G401.6 (cell line): ENCODE data around the gene DOLPP1.
A peak's percentile ranks its signal among the peaks of the same experiment; 100 is the strongest.
"Not testable (repeated sequence)": the region's sequence is repeated elsewhere in the genome, so short reads cannot be mapped to it uniquely, and the experiment has no call there.

Source experiments
- FAIRE-seq: peaks from 2 replicates; lab custom pipeline; 2012; peaks lifted over from hg19 to GRCh38; lab: Jason Lieb, UNC

The DOLPP1 gene, protein sequence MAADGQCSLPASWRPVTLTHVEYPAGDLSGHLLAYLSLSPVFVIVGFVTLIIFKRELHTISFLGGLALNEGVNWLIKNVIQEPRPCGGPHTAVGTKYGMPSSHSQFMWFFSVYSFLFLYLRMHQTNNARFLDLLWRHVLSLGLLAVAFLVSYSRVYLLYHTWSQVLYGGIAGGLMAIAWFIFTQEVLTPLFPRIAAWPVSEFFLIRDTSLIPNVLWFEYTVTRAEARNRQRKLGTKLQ

DNA sequence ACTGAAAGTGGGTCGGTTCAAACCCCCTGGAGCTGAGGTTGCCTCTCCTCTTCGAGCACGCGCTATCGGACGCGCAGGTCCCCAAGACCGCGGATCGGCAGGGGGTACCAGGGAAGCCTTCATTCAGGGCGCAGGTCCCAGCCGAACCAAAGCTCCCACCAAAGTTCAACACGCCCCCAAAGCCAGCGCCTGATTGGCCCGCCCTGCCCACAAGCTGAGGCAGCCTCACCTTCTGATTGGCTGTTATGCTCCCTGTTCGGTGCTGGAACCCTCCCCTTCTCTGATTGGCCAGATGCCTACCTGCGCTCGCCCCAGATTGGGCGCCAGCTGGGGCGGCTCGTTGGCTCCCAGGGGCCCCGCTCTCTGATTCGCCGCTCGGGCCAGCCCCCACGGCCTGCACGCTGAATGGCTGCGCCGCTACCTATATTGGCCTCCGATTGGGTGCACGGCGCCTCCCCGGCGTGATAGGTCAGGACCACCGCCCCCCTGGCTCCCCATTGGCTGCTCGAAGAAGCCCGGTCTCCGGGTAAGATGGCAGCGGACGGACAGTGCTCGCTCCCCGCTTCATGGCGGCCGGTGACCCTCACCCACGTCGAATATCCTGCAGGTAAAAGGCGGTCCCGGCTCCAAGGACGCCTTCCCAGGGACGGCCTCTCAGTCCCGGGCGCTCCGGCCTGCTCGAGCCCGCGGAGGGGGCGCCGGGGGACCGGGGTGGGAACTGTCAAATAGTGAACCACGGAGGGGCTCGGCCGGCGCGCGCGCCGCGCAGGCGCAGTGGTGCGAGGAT, at the start of gene DOLPP1:
DOLPP1 (plus strand) TSS at position 511 of the 787 bp plus-strand sequence; CDS start at position 532, 21 bp downstream.
- FAIRE-seq, result peak; percentile 97

DNA sequence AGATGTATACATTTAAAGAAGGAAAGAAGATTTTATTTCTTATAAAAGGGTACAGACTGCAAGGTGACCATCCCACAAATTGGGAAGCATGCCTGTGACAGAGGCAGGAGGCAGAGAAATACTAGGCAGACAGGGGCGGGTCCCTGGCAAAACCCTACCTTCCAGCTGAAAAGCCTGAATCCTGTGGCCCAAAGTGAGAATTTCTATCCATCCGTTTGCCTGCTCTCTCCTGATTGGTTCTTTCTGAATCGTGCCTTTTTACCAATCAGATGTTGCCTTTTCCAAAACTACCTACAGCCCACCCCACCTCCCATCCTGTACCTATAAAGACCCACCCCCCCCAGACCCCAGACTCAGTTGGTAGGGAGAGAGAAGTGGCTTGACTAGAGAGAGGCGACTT, 49.4 kb upstream of the DOLPP1 start:
- no peak for FAIRE-seq

DNA sequence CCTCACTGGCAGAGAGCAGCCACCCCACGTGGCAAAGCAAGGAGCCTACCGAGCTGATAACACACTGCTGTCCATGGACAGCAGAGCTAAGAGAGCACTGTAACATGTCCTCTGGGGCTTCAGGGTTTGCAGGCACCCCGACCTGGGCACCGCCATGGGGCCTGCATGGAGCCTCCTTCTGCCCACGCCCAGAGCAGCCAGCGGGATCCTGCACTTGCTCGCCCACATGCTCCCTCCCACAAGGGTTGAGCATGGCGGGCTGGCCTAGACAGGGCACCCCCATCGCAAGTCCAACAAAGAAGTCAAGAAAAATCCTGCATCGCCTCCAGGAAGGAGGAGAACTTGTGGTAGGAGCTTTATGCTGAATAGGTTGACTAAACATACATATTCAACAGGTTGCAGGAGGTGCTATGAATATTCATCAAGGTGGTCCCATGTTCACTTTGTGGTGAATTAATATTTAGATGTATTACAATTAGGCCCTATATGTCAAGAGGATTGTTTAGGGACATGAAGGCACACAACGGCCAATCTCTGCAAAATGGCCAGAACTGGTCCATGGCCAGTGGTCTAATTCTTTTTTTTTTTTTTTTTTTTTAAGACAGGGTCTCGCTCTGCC, 48.3 kb upstream of the DOLPP1 start:
- no peak for FAIRE-seq

DNA sequence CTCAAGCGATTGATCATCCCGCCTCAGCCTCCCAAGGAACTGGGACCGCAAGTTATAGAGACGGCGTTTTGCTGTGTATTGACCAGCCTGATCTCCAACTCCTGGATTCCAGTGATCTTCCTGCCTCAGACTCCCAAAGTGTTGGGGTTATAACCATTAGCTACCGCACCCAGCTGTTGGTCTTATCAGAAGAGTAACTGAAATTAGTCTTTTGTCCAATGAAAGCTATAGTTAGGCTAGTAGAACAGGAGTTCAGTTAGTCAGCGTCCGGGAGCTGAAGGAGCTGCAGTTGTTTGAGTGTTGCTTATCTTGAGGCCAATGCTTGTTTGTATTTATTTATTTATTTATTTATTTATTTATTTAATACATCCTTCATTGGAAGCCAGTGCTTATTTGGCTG, 47.7 kb upstream of the DOLPP1 start:
- FAIRE-seq, result no peak

DNA sequence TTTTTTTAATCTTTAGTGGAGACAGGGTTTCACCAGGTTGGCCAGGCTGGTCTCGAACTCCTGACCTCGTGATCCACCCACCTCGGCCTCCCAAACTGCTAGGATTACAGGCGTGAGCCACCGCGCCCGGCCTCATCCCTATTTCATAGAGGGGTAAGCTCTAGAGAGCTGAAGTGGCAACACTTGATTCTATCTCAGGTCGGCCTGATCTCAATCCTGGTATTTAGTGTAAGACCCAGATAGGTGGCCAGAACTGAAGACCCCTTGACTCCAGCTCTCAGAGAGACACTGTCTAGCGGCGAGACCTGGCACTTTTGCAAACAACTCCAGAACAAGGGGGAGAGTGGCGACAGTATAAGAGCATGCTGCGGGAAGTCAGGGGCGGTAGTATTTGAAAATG, 45.1 kb upstream of the DOLPP1 start:
- FAIRE-seq, result not testable (repeated sequence)

DNA sequence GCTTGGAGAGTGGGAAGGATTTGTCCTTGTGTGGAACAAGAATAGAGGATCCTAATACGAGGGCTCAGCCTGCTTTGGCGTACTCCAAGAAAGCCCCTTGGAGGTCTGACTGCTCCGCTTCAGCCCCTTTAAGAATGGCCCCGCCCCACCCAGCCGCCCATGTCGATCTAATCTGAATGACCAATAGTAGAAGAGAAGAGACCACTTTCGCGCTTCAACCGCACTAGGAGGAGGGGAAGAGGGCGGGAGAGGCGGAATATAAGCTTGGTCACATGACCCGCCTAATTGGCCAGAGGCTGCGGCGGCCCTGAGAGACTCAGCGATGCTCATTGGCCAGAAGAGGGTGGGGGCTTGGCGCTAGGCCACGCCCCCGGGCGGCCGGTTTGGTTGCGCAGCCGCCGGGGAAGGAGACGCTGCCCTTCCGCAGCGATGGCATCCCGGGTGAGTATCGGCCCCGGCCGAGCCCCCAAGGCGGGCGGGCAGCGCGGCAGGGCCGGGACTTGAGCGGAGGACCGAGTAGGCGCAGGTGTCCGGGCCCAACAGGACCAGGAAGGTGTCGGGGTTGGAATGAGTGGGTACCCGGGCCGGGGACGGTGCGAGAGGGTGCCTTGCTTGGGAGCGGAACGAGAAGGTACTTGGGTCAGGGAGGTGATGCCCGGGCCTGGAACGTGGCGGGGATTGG, 44.5 kb upstream of the DOLPP1 start, which contains the start of gene MIGA2:
MIGA2 (plus strand) TSS at position 386 of the 682 bp plus-strand sequence. CDS start 3,969 bp downstream, outside the sequence.
- peak; percentile 98 for FAIRE-seq

DNA sequence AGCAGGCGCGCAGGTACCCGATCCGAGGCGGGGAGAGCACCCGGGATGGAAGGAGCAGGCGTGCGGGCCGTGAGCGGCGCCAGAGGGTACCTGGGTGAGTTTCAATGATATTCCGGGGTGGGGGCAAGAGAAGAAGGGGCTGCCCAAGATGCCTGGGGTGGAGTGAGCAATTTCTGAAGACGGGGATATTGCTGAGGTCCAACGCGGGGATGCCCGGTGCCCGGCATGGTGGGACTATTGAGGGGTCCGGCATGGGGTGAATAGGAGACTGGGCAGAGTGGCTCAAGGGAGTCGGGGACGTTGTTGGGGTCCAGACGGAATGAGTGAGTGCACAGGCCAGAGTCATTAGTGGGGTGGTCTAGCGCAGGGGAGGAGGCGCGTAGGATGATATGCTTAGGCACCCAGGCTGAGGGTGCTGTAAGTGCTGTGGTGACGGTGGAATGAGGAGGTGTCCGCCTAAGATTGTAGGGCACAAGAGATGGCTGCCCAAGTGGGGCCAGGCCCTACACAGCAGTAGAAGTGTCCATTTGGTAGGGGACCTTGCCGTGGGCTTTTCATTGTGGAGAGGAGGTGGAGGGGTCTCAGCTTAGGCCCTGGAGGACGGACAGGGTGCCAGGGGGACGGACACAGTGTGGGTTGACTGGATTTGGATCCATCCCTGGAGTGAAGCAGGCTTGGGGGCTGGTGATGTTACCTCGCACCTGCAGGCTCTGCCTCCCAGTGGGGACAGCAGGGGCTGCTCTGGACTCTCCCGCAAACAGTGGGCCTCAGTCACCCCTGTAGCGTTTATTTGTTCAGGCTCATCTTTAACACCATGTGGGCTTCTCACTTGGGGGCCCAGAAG, 43.8 kb upstream of the DOLPP1 start:
- no peak for FAIRE-seq

DNA sequence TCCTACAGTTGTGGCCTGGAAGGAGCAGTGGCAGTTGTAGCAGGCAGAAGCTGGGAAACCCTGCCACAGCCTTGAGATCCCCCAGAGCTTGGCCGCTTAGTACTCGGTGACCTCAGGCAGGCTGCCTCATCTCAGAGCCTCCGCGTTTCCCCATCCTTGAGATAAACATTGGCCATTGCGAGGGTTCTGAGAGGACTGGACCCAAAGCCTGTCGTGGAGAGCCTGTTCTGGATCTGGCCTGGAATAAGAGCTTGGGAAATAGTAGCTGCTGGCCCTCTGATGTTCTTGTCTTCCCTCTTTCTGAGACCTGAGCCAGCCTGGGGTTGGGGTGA, 43.2 kb upstream of the DOLPP1 start:
- FAIRE-seq, result no peak

DNA sequence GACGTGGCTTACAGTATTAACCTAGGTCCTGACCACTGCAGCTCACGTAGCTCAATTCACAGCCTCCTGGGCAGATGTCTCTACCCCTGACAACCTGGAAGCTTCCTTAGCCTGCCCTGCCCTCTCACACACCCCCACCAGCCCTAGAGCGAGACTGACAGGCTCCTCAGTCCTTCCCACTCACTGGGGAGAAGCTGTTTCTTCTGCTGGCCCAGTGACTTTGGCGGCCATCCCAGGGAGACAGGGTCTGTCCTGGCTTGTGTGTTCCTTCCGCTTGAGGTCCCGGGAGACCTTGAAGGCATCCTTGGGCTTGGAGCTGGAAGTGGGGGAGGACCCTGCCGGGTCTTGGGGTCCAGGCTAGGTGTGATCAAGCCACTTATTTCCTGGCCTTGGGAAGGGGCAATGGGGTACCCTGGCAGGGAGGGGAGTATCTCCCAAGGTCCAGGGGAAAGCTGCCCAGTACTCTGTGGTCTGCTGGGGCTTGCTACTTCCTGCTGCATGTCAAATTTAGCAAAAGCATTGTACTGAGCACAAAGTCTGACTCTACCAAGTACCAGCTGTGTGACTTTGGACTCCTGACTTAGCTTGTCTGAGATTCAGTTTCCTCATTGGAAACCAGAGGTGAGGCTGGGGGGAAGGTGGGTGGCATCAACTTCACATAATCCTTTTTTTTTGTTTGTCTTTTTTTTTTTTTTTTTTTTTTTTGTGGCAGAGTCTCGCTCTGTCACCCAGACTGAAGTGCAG, 42.6 kb upstream of the DOLPP1 start:
- no peak for FAIRE-seq

DNA sequence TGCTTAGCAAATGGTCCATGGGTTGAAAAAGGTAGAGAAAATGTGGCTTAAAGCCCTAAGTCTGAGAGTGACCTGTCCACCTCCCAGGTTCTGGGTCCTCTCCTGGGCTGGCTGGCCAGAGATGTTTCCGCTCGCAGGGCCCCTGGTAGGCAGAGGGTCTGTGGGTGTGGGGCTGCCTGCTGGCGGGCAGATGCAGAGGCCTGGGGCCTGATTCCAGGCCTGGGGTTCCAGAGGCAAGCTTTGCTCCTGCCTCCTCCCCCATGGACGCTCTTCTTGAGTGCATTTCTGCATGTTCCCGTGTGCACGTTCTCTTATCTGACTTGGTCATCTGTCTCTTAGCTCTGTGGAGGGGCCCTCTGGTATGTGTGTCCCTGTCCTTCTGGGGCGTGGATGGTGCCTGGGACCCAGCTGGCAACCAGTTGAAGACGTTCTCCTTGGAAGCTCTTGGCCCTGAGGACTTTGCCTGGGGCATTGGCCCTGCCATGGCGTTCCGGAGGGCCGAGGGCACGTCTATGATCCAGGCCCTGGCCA, 40.7 kb upstream of the DOLPP1 start:
- FAIRE-seq, result no peak

DNA sequence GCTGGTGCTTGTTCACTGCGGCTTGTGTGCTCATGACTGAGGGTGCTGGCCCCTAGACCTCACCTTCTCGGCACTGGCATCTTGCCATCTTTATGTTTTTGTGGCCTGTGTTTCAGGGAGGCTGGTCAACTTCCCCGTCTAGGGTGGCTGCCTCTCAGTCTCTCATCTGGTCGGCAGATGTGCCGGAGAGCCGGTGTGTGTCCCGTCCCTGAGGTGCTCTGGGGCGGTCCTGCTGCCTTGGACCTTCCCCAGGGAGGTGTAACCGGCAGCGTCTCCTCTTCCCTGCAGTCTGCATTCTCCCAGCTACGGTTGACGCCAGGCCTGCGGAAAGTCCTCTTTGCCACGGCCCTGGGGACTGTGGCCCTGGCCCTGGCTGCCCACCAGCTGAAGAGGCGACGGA, 38.9 kb upstream of the DOLPP1 start:
- FAIRE-seq, result no peak

DNA sequence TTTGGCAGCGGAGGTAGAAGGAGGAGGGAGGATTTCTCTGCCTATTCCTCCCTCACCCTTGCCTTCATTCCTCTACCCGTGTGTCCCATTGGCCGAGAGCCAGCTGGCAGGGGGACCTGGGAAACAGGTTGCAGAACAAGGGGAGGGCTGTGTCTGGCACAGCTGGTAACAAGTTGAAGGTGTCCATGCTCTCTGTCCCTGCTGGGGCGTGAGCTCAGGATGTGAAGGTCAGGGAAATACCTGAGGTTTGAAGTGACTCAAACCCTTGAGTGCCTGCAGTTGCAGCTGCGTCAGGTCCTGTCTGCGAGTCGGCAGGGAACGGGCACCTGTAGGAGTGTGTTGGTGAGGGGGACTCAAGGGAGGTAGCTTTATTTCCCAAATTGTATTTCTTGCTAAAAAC, 28.3 kb upstream of the DOLPP1 start:
- no peak for FAIRE-seq

DNA sequence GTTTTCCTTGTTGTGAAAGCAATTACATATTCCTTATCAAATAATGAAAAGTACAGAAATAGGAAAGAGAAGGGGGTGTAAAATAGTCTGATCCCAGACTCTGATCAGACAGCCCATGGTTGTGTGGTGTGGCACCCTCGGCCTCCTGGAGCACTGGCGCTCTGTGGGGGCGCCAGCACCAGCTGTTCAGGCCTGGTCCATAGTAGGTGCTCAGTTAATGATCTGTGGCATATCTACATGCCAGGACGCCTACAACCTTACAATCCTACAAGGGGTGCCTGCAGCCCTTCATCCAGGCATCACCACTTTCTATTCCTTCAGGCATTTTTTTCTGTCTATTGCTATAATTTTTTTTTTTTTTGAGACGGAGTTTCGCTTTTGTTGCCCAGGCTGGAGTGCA, 27.9 kb upstream of the DOLPP1 start:
- FAIRE-seq, result no peak

DNA sequence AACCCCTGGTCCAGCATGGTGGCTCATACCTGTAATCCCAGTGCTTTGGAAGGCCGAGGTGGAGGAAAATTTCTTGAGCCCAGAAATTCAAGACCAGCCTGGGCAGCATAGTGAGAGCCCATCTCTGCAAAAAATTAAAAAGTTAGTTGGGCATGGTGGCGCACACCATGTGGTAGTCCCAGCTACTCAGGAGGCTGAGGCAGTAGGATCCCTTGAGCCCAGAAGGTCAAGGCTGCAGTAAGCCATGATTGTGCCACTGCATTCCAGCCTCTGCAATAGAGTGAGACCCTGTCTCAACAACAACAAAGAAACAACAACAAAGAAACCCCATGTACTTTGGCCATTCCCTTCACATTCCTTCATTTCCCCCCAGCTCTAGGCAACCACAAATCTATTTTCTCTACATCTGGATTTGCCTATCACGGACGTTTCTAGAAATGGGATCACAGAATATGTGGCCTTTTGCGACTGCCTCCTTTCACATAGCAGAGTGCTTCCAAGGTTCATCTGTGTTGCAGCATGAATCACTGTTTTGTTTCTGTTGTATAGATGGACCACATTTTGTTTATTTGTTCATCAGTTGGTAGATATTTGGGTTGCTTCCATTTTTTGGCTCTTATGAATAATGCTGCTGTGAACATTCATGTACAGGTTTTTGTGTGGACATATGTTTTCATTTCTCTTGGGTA, 26.6 kb upstream of the DOLPP1 start:
- FAIRE-seq, result no peak

DNA sequence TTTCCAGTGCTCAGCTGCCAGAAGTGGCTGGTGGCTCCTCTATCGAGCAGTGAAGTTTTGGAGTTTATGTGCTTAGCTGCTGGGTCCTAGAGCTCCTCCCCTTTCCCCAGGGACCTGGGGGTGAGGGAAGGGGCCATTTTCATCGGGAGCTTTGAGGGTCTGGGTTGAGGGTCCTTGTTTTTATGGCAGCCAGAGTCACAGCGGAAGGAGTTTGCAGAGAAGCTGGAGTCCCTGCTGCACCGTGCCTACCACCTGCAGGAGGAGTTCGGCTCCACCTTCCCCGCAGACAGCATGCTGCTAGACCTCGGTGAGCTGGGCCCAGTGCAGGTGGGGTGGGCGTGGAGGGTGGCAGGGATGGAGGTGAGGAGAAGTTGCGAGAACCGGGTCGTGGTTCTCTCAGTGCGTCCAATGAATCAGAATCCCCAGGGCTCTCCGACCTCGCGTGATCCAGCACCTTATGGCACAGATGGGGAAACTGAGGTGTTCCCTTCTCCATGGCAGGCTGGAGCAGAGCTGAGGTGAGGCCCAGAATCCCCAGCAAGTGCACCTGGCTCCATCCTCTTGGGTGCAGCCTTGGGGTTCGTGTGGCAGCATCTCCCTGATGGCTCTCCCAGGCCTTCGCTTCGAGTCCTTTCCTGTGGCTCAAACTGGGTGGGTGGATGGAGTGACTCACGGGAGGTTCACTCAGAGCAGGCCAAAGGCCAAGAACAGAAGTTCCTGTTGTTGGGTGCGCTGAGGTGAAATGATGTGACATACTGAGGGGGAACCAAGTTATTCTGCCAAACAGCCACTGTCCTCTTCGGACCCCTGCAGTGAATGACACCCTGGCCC, 21.7 kb upstream of the DOLPP1 start:
- FAIRE-seq, result no peak

DNA sequence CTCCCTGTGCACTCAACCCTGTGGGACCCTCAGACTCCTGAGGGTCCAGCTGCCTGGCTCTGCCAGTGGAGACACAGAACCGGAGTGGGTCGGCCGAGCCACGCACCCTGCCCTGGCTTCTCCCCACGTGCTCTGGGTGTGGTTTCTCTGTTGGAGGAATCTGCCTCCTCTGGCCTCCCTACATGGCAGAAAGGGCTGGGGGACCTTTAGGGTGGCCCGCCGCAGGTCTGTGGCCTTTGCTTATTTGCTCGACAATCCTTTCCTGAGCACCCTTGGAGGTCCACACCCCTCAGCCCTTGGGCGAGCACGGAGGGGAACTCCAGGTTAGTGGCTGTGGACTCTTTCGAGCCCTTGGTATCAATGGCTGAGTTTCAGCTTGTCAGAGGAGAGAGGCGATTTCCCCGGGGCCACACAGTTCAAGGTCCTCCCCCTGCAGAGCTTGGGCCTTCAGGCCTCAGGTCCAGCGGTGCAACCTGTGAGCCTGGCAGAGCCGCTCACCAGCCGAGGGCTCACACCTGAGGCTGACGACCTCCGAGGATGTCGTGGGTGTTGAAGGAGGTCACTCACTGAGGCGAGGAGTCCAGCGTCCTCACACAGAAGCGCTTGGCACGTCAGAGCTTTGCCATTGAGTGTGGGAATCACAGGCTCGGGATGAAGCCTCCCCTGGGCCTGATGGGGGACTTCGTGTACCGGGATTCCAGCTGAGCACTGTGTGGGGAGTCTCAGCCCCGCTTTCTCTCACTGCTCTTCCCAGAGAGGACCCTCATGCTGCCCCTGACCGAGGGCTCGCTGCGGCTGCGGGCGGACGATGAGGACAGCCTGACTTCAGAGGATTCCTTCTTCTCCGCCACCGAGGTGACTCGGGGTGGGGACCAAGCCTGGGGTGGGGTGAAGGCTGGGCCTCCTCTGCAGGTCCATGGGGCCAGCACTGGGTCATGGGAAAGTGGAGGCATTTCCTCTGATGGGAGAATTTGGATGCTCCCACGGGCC, 20.8 kb upstream of the DOLPP1 start:
- no peak for FAIRE-seq

DNA sequence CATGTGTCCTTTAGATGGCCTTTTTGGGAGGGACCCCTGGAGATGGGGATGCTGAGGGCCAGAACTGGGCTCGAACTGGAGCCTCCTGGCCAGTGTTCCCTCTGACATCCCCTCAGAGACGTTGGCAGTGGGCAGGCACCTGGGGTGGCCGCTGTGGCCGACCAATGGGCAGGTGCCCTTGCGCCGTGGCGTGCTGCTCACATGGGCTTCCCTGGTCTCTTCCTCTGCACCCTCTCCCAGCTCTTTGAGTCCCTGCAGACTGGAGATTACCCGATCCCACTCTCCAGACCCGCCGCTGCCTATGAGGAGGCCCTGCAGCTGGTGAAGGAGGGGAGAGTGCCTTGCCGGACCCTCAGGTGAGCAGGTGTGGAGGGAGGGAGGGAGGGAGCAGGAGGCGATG, 19.9 kb upstream of the DOLPP1 start:
- no peak for FAIRE-seq

DNA sequence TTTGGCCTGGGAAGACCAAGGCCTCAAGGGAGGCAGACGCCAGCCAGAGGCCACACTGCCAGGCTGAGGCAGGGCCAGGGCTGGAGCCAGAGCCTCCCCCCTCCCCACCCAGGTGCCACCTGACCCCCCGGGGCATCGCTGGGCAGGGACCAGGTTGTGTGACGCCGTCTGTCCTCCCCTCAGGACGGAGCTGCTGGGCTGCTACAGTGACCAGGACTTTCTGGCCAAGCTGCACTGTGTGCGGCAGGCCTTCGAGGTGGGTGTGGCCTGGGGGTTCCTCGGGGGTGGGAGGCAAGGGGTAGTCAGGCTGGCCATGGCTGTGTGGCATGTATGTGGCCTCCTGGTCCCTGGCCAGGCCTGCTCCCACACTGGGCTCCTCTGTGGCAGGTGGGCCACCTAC, 17.9 kb upstream of the DOLPP1 start:
- no peak for FAIRE-seq
